T-helper 22 cell (primary cell): Measurements from ENCODE around the gene VPS13D.
A peak's percentile ranks its signal among the peaks of the same experiment; 100 is the strongest.

Experiments
- DNase-seq: peaks from one replicate; pipeline ENCODE4 v3.0.0-alpha.2; 2020; ENCODE audit warnings: low read depth

Gene VPS13D

DNA sequence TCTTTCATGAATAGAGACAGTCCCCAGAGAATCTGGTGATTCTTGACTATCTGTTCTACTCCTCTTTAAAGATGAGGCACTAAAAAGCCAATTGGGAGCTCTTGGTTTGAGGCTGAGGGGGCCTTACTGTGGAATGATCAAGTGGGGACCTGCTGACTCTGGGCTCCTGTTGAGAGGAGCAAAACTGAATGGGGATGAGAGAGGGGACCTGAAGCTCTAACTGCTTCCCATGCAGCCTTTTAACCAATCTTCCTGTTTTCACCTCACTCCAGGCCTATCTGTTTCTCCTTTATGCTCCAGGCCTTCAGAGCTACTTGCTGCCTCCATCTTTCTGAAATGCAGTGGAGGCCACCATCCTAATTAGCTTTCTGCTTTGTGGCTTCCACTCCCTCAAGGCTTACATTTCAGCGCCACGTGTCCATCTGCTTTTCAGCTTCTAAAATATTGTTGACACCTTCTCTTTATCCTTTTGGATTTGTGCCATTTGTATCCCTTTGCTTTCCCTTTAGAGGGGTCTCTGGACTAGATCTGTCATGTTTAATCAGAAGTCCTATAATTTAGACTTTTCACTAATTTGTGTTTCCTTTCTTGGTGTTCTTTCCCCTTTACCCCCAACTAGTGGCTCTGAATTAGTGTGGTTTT lies 242.4 kb downstream of the VPS13D start:
- DNase-seq = no peak

DNA sequence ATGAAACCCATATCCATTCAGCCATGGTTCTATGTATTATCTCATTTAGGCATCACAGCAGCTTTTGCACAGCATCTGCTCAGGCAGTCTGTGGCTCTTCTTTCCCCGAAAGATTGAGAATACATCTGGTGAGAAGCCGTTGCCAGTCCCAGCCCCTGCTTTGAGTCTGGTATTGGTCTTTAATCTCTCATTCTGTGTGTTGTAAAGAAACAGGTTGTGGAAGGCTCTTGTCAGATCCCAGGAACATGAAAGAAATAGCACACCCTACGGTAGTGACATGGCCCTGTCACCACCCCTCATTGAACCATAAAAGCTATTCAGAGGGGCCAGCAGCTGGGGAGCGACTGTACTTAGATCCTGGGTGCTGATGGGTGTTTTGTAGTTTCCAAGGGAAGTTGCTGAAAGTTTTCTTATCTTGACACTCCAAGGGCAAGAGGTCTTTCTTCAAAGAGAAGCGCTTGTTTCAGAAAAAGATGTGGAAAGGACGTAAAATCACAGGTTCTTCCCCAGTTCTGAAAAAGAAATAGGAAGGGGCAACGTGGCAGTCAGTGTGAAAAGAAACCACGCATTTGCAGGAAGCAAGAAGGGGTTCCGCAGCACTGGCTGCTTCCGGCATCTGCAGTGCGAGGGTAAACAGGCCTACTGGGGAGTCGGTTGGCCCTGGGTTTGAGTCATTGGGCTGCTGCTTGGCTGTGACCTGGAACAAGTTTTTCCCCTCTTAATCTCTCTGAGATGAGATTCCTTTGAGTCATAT lies 243.1 kb downstream of the VPS13D start:
- DNase-seq = peak; percentile 18

DNA sequence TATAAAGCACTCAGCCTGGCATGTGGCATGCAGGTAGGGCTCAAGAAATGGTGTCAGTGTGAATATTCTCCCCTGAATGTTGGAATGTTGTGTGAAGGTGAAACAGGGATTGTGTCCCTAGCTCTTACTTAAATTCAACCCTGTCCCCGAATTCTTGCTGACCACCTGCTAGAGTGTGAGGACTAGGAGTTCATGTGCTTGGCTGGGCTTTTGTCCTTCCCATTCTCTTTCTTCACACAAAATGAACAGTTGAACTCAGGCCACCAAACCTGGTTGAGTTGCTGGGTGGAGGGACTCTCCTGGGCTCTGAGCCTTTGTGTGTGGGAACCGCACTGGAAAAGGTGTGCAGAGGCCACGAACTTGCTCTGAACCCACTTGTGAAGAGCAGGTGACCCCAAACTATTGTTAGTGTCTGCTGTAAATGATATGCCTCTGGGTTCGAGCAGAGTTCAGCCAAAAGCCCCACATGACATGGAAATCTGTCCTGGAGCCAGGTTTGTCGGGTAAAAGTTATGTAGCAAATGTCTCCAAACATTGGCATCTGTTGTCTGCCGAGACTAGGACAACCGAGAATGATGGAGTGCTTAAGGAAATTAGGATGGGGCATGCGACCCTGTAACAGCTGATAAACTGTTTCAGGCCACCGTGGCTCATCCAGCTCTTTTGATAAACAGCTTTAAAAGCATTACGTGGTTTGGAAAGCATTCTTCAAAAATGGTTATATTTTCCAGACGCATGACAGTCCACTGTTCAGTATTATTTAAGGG lies 243.9 kb downstream of the VPS13D start:
- DNase-seq = no peak

DNA sequence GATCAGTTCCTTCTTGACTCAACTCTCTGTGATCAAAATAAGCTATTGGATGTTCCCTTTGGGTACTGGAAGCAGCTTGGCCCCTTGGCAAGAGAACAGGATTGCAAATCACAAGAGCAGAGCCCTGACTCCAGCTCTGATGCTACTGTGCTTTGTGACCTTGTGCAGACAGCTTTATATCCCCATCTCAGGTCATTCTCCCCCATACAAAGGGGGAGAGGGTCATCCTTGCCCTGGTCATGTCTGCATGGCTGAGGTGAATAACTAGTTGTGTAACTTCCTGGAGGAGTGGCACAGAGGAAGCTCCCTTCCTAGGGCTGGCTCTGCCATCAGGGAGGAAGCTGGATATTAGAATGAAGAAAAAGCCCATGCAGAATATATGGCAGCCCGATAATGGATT lies 245.3 kb downstream of the VPS13D start:
- DNase-seq = no peak

DNA sequence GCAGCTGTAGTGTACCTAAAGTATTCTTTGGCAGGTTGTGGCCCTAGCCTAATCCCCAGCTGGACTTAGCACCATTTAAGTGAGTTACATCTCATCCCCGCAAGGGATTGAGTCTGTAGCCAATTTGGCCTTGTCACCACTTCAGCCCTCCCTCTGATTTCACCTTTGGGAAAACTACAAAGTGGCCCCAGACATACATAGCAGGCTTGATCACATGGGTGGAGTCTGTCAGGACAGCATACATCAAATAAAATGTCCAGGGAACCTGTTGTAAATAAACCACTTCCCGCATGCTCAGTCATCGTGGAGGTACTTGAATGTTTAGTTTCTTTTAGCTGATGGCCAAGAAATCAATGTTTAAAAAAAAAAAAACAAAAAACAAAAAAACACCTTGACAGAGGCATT lies 245.7 kb downstream of the VPS13D start:
- DNase-seq = no peak

DNA sequence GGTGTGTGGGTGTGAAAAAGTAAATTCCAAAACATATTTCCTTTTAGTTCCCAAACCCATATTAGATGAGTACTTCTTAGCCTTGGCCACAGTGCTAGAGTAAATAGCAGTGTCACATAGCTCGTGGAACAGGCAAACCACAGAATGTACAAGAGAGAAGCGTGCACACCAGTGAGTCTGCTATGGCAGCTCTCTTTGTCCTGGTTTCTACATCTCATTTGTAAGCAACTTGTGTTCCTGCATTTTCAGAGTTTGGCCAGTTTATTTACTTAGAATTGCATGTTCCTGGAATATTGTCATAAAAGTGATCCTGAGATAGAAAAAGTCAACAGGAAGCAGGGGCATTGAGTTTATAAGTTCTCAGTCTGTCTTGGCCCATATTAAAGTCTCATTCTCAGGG lies 246.1 kb downstream of the VPS13D start:
- no peak for DNase-seq

DNA sequence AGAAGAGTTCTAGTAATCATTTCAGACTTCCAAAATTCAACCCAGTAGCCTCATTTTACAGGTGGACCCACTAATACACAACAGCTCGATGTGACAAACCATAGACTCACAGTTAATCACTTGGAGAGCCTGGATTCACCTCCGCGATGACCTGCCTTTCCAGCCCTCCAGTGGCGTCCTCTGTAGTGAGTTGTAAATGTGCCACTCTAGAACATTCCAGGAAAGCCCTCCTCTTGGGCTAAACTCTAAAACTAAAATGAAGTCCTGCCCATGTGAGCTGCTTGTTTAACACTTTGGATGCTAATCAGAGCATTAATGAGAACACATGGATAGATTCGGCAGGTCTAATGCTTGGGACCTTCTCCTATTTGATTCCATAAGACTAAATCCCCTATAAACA lies 247.5 kb downstream of the VPS13D start:
- DNase-seq = no peak

DNA sequence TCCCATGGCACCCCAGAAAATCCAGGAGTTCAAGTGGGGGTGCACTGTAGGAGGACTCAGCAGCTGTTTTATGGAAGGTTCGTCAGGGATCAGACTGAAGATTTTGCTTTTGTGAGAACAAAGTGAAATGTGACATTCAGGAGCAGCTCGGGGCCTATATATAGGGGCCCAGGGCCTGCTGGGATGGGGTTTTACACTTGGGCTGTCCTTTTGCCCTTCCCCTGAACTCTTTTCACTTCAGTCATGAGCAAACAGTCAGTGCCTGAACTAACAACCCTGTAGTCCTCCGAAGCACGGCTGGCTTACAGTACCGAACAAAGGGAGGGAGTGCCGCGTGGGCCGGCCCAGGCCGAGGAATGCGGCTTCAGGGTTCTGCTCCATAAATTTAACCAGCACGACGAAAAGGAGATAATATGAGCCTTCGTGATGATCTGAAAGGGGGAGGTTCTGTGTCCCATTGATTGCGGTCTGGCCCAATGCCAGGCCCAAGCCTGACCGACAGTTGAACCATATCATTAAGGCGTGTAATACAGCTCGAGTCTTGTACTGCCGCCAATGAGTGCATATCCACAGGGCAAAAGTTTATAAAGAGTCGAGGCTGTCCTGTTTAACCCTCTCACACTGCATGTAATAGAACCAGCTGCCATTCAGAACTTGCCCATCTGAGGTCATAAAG lies 248.2 kb downstream of the VPS13D start:
- DNase-seq = no peak

DNA sequence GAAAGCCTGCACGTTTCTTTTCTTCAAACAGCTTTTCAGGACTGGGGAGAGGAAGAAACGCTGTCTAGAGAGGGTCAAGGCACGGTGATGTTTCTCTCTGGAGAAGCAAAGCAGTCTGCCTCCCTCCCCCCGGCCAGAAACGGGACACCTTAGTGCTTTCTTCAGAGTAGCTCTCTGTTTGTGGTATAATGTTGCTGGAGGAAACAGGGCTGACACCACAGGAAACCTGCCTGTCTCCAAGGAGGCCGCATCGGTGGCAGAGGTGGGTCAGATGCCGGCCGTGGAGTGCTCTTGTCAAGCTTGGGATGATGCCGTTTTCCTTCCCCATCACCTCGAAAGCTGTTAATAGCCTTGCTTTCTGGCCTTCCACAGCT lies 248.8 kb downstream of the VPS13D start:
- DNase-seq = no peak

DNA sequence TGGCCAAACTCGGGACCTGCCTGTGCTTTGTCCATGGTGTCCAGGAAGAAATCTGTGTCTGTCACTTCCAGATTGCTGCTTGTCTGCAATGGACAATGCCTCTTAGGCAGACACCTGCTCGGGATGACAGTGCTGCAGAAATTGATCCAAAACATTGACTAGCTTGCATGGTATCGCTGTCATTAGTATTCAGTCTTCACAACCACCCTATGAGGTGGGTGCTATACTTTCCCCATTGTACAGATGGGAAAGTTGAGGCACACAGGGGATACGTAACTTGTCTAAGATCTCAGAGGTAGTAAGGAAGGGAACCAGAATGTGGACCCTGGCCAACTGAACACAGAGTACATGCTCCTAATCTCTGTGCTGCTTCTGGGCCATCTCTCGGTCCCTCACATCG lies 249.5 kb downstream of the VPS13D start:
- DNase-seq = no peak

DNA sequence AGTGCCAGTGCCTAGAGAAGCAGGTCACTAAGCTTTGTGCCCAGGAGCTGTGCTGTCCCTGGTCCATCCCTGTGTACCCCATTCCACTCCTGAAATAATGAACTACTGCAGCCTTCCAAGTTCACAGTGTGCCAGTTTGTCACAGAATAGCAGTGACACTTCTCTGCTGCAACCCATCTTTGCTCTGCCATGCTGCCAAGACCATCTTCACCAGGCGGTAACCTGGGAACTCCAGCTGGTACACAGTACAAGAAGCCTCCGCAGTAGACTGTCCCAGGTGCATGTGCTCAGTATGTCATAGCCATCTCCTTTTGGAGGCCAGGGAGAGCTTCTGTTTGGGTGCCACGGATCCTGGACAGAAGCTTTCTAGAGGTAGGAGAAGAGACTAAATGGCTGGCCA lies 250.2 kb downstream of the VPS13D start:
- no peak for DNase-seq

DNA sequence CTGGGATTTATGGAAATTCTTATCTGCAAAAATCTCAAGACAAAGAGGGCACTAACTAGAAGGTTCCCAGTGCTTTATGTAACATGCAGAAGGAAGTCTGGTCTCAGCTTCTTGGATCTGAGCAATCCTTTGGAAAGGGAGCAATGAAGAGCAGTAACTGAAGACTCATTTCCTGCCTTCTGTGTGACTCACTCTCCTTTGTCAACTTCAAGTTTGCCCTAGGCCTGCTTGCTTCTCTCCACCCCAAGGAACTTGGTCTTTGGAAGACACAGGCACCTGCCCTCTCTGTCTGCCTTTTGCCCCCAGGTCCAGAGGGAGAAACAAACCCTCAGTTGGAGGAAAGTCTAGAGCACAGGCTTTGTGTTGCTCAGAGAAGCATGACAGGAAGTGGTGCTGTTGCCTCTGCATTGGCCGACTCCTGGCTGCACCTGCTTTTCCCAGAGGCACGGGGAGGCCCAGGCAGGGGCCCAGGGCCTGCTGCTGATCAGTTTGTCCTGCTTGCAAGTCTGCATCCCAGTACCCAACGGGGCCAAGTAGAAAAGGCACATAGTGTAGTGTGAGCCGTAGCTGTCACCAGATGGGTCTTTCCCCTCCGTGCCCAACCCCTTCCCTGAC lies 251.0 kb downstream of the VPS13D start:
- DNase-seq = no peak

DNA sequence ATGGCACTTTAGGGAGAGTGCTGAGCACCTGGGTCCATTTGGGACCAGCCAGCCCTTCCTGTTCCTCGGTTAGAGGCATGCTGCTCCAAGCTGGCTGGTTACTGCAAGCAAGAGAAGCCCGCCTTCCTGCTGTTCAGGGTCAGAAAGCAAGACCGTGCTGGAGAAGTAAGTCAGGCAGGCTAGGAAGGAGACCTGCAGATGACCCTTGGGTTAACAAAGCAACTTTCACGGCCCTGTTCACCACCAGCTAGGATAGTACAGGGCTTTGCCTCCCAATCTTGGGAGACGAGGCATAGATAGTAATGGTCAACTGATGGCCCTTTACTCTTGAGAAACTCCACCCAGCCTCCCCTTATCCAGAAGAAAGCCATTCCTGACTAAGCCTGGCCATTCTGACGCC lies 252.1 kb downstream of the VPS13D start:
- DNase-seq = no peak

DNA sequence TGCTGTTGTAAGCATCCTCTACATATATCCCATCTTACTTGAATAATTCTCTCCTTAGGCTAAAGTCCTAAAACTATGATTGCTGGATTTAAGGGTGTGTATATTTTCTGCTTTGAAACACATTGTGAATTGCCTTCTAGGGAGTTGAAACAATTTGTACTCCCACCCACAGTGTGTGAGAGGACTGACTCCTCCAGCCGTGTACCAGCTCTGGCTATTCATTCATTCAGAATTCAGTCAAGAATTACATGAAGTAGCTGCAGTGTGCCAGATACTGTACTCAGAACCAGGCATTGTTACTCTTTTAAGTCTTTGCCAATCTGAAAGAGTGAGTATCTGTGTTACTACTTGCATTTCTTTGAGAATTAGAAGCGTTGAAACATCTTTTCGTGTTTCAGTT lies 253.2 kb downstream of the VPS13D start:
- DNase-seq = no peak

DNA sequence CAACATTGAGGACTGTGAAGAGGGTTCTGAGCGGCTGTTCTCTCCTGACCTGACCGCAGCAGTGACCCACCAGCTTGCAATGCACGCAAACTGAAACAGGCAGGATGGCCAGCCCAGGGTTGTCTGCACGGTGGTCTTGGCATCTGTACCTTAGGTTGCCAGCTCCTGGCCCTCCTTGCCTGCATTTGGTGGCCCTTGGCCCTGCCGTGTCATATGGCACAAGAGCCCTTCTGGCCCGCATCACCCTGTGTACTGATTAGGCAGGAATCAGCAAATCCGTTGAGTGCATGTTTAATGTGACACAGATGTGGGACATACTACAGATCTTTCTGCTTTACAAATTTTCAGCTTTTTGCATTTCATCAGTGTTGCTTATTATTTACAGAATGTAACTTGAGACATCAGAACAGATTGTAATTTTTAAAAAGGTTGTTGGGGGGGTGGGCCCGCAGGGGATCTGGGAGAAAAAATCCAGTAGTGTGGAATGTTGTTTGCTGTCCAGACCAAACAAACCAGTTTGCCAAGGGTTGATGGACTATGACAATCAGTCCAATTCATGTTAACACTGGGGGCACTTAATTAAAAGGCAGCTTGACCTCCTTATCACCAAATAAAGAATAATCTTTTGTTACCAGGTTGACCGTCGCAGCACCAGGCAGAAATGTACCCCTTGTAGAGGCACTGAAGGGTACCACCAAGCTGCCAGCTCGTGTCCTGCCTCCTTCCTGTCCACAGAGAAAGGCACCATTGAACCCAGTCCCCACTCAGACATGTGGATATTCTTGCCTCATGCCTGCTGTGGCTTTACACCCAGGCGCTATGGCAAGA lies 255.6 kb downstream of the VPS13D start:
- DNase-seq = no peak

DNA sequence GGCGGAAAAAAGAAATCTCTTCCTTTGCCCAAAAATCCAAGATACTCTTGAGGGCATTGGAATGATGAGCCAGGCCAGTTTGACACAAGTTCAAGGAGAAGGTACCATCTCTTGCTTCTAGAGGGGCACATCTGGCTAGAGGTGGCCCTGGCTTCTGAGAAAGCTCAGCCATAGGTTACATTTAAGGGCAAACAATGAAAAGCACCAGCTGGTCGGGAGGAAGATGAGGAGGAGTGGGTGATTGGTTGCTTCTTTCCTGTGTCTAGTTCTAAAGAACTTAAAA lies 256.2 kb downstream of the VPS13D start:
- no peak for DNase-seq

DNA sequence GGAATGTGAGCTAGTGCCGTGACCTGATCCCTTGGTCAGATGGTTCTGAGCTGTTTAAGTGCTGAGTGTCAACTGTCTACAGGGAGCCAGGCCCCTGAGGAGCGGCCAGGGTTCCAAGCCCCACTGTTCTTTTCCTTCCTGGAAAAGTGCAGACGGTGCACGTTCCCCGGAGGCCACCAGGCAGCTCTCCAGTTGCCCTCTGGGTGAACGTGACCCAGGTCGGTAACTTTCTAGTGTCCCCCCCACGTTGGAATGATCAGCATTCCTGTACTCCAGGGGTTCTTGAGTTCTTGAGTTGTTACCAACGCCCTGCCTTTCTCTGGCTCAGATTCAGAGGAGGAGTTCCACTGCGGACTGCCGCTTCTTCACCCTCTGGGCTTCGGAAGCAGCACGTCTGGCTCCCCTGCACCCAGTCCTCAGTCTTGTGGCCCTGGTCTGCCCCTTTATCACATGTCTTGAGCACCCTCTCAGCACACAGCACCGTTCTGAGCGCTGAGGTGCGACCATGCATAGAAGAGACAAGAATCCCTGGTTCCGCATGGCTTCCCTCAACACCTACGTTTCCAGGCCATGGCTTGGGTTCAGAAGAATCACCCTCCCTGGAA lies 256.7 kb downstream of the VPS13D start:
- no peak for DNase-seq

DNA sequence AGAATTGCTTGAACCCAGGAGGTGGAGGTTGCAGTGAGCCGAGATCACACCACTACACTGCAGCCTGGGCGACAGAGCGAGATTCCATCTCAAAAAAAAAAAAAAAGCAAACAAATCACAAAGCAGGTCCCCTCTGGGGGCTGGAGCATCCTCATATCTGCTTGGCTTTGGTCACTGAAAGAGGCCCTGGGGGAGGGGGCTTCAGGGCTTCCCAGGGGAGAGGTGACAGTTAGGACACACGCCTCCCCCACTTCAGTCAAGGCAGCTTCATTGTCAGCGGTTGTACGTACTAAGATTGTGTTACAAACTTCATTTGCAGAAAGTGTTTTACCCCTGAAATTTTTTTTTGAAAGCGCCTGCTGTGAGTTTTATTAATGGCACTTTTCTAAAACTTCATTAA lies 257.7 kb downstream of the VPS13D start:
- no peak for DNase-seq

DNA sequence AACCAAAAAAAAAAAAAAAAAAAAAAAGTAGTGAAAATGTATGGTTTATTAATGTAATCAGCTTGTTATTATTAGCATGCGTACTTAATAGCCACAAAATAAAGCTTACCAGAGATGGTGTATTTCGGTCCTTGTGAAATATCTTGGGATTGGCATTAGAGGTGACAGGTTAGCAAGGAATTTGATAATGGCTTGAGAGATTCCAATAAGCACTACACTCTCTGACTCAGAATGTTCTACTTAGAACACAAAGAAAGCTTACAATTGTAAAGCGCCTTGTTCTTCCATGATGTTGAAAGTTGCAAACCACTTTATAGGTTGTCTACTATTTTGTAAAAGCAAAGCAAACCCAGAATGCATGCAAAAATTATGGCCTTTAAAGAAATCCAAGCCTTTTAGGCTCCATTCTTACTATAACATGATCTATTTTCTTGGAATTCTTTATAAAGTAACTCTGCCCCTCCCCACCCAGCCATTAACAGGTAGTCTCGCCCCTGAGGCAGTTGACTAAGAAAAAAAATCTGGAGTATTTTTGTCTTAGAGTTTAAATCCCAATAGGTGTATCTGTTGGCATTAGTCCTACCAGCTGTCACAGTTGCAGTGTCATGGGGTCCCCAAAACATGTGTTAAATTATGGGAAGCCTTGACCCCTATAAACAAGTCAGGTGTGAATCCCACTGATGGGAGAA lies 259.0 kb downstream of the VPS13D start:
- no peak for DNase-seq

DNA sequence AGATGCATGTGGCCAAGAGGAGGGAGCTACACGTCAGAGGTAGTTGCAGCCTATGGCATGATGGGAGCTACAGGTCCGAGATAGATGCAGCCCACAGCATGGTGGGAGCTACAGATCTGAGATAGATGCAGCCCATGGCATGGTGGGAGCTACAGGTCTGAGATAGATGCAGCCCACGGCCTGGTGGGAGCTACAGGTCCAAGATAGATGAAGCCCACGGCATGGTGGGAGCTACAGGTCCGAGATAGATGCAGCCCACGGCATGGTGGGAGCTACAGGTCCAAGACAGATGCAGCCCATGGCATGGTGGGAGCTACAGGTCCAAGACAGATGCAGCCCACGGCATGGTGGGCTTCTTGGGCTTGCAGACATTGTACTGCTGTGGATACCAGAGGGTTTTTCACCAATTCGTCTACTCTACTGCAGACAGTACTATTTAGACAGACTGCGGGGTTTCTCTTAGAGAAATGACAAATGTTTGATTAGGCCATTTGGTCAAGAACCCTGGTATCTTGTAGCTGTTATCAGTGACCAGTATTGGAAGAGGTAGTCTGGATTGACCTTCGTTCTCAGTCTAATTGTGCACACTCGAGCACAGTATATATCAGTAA lies 260.8 kb downstream of the VPS13D start:
- no peak for DNase-seq
